Measurements from ENCODE around the gene RAMP3.

- TF ChIP-seq, protein P1, sequence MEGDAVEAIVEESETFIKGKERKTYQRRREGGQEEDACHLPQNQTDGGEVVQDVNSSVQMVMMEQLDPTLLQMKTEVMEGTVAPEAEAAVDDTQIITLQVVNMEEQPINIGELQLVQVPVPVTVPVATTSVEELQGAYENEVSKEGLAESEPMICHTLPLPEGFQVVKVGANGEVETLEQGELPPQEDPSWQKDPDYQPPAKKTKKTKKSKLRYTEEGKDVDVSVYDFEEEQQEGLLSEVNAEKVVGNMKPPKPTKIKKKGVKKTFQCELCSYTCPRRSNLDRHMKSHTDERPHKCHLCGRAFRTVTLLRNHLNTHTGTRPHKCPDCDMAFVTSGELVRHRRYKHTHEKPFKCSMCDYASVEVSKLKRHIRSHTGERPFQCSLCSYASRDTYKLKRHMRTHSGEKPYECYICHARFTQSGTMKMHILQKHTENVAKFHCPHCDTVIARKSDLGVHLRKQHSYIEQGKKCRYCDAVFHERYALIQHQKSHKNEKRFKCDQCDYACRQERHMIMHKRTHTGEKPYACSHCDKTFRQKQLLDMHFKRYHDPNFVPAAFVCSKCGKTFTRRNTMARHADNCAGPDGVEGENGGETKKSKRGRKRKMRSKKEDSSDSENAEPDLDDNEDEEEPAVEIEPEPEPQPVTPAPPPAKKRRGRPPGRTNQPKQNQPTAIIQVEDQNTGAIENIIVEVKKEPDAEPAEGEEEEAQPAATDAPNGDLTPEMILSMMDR (IDR thresholded peaks at IDR 0.05), result no peak
- TF ChIP-seq EZH2 (IDR thresholded peaks at IDR 0.05; ENCODE audit: borderline replicate concordance, insufficient read depth, low read depth, low read length, poor library complexity, severe bottlenecking), result no peak
Measured at GRCh38 chr7:45188736-45189135, 31.1 kb downstream of the RAMP3 start.

Measured in B cell (primary cell).